Measurements from ENCODE around the gene FAM118A.

DNA sequence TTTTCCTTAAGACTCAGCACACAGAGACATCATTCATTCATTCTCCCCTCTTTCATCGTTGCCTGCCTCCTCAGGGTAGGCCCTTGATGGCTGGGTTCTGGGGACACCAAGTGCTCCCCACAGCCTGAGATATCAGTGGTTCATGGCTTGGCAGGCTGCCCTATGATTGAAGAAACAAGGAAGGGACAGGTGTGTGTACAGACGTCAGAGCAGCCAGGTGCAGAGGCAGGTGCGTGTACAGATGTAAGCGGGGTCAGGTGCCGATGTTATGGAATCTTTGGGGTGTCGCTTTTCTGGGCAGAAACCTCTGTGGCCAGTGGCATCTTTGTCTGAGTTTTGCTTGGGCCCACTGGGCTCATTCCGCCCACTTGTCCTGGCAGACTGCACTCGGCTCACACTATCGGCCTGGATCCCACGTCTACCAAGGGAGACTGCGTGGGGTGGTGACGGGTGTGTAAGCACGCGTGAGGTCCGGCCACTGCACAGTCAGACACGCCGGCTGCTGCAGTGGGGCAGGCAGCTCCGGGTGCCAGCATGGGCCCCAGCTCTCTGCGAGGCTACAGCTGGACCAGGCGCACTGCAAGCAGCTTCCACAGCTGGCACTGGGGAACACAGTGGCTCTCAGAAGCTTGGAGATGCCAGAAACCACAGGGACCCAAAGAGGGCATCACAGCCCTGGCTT is 48.2 kb upstream of the FAM118A start:
- TF ChIP-seq, protein P1, sequence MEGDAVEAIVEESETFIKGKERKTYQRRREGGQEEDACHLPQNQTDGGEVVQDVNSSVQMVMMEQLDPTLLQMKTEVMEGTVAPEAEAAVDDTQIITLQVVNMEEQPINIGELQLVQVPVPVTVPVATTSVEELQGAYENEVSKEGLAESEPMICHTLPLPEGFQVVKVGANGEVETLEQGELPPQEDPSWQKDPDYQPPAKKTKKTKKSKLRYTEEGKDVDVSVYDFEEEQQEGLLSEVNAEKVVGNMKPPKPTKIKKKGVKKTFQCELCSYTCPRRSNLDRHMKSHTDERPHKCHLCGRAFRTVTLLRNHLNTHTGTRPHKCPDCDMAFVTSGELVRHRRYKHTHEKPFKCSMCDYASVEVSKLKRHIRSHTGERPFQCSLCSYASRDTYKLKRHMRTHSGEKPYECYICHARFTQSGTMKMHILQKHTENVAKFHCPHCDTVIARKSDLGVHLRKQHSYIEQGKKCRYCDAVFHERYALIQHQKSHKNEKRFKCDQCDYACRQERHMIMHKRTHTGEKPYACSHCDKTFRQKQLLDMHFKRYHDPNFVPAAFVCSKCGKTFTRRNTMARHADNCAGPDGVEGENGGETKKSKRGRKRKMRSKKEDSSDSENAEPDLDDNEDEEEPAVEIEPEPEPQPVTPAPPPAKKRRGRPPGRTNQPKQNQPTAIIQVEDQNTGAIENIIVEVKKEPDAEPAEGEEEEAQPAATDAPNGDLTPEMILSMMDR (conservative IDR thresholded peaks at IDR 0.05; ENCODE audit: low read depth, low read length), result no peak
- TF ChIP-seq EZH2 (IDR thresholded peaks at IDR 0.05; ENCODE audit: low read length, unreplicated experiment), result no peak
